Stimulated activated CD4-positive, alpha-beta T cell treated with anti-CD3 and anti-CD28 coated beads, Interleukin-1b, Interleukin-23, amount 100 ng/mL, for 4 hours (primary cell): ENCODE results near the gene HERC2.
"Not testable (repeated sequence)": the region's sequence is repeated elsewhere in the genome, so short reads cannot be mapped to it uniquely, and the experiment has no call there.

Experiments used
- DNase-seq, 2 donors: peaks; one replicate each; pipeline ENCODE4 v3.0.0-alpha.2; 2020; ENCODE audit warnings: low read depth in 2 of 2

HERC2 gene

DNA sequence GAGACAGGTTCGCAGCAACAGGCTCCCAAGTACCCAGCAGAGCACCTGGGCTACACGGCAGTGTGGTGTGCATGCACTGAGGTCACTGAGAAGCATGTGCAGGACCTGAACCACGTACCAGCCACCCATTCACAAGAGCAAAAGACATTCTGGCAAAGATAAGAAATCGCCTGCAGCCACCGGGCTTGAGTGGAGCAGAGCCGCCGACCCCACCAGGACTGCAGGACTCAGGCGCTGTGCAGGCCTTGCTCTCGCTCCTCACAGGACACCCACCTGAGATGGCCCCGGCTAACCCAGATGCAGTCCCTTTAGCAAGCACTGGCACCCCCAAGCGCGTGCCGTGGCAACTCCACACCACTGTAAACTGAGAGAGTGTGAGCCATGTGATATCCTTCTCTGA lies 190.6 kb downstream of the HERC2 start:
- DNase-seq: no peak

DNA sequence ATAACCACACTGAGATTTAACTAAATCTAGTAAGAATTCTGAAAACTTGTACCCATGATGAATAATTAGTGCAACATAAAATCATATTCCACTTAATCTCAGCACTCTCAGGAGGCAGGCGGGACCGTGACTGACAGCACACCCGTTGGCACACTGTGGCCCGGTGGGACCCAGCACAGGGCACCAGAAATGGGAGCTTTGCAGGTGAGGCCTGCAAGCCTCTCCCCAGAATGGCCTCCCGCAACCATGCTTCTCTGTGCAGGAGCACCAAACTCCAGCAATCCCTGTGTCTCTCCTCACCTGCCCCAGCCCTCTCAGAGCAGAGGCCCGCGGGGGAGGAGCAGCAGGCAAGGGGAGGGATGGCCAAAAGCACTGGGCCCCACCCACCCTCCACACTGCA lies 191.3 kb downstream of the HERC2 start:
- no peak for DNase-seq

DNA sequence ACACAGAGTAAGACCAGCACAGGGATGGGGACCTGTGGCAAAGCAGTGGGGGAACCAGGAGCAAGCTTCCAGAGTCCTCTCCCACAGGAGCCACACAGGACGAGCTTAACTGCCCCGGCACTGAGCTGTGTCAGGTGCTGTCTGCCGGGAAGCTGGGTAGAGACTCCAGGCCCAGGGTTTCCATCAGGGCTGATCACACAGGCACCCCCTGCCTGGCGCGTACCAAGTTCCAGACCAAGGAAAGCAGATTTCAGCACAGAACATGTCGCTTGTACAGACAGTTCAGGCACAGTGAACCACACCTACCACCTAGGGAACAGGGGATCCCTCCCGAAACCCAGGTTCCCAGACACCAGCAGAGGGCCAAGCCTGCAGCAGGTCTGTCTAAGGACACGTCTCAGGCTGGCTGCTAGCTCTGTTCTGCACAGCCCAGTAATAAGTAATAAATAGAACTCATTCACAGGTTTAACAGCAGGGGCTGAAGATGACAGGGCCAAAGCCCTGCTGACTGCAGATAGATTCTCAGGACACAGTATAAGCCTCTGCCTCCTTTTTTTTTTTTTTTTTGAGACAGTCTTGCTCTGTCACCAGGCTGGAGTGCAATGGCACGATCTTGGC lies 192.6 kb downstream of the HERC2 start:
- no peak for DNase-seq

DNA sequence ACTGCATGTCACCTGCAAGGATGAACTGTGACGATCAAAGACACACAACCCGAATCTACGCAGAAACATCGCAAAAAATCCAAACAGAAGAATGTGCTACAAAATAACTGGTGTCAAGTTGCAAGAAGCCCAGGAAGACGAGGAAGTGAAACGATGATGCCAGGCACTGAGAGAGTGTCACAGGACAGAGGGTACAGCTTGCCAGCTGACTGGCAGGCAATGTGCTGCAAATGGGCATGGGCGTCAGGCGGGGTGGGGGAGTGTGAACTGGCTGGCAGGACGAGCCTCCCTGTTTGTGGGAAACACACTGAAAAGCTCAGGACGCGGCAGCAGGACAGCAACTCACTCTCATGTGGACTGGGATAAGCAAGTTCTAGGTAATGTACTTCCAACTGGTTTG lies 193.9 kb downstream of the HERC2 start:
- no peak for DNase-seq

DNA sequence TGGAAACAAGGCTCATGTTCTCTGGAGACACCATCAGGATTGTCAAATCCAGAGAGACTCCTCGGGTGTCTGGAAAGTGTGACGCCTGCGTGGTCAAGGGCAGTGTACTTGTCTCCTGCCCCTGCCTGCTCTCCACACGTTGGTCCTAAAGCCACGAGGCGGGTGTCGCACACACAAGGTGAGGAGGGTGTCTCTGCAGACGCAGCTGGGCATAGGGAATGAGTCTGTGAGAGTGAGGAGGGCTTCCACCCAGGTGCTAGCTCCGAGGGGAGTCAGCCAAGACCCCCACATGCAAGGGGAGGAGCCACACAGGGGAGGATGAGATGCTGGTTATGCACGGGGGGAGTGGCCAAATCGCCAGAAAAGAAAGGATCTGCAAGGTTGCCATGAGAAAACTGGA lies 194.9 kb downstream of the HERC2 start:
- no peak for DNase-seq

DNA sequence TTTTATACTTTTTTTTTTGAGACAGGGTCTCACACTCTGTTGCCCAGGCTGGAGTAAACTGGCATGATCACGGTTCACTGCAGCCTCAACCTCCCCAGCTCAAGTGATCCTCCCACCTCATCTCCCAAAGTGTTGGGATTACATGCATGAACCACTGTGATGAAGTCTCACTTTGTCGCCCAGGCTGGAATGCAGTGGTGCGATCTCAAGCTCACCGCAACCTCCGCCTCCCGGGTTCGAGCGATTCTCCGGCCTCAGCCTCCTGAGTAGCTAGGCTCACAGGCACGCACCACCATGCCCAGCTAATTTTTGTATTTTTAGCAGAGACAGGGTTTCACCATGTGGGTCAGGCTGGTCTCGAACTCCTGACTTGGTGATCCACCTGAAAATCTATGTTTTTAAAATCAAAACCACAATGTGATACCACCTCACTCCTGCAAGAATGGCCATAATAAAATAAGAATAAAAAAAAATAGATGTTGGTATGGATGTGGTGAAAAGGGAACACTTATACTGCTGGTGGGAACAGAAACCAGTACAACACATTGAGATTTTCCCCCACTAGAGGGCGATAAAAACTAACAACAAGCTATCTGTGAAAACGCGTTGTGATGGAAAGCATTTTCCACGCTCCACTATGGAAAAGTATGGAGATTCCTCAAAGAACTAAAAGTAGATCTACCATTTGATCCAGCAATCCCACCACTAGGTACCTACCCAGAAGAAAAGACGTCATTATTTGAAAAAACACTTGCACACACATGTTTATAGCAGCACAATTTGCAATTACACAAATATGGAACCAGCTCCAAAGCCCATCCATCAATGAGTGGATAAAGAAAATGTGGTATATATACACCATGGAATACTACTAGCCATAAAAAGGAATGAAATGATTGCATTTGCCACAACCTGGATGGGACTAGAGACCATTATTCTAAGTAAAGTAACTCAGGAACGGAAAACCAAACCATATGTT lies 196.0 kb downstream of the HERC2 start:
- no peak for DNase-seq

DNA sequence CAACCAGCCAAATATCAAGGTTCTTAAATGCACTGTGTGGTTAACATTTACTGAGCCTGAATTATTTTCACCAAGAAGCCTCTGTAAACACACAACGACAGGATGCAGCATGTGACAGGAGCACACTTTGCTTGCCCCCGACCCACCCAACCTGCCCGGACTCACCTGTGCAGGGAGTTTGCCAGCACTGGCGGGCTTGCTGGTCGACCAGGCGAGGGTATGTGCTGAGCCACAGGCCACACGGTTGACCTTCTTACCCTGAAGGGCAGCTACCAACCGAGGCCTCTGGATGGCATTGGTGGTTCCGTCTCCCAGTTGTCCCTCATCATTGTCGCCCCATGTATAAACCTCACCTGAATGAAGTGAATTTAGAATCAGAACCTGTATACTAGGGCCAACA lies 197.1 kb downstream of the HERC2 start:
- DNase-seq: no peak

DNA sequence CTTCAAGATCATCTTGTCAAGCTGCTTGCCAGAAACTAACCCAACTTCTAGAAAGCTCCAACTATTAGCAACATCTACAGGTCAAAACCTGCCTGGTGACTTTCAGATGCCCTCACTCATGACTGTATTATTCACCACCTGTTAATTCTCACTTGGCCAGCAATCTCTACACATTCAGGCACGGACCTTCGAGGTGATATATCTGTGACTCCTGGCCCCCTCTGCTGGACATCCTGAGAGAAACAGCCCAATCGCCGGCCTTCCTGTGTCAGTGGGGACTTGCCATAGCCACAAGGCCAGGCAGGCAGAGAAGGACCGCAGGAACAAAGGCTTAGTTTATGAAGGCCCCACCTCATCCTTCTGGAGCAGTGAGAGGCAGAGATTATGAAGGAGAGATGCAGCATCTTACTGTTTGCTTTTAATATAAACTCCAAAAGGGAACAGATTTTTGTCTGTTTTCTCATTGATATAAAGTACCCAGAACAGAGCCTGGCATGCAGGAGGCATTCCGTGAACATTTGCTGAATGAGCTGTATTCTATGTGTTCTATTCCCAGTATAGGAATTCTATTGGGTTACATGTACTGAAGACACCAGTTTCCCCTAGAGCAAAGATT lies 198.5 kb downstream of the HERC2 start:
- DNase-seq: peak in 1 of 2 donors; percentile 16

DNA sequence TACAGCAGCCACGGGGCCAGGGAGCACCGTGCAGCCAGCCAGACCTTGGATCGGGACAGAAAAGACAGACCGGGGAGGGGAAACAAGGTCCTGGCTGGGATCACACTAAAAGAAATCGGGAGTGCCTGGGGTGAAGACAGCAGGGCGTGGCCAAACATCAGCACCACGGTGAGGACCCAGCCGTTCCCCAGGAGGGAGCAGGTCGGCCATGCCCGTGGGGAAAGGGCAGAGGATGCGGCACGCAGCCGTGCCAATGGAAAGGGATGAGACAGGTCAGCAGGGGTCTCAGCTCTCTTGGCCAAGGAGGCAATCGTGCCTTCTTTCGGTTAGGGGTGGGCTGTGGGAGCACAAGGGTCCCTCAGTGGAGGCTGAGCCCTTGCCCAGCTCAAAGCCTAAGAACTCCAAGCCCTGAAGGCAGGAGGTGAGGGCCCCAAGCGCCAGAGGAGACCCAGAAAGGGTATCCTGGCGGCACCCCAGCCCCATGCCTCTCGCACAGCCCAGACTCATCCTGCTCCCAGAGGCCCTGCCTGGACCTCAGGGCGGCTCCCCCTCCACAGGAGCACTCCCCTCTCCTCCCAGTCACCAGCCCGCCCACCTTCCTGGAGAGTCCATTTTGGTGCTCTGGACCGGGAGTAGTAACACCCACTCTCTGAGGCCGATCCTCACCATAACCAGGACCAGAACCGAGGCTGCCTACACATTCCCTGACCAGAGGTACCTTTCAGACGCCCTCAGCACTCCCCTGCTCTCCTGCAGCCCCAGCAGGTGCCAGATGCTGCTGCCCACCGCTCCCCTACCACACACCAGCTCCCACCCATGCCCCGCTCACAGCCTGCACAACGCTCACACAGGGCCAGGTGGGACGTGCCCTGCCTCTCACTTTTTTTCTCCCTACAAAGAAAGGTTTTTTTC lies 199.7 kb downstream of the HERC2 start:
- DNase-seq: no peak

DNA sequence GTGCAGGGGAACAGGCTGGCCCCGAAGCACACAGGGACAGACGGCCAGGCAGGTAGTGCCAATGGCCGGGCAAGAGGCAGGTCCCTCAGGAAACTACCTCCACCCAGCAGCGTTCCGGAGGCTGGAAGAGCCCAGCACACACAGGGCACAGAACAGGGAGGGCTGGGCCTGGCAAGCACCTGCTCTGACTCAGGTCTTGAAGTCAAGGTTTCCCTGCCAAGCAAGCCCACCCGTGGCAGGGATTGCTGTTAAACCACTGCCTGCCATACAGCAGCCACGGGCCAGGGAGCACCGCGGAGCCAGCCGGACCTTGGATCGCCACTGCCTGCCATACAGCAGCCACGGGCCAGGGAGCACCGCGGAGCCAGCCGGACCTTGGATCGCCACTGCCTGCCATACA lies 200.4 kb downstream of the HERC2 start:
- not testable (repeated sequence) for DNase-seq

DNA sequence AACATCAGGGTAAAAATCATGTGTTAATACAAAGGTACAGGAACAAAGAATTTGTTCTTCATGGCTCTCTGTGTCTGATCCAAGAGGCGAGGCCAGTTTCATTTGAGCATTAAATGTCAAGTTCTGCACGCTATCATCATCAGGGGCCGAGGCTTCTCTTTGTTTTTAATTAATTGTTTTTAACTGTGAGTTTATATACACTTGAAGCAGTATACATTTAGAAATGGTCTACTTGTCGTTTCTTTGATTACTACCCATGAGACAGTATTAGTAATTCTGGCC lies 201.7 kb downstream of the HERC2 start:
- no peak for DNase-seq

DNA sequence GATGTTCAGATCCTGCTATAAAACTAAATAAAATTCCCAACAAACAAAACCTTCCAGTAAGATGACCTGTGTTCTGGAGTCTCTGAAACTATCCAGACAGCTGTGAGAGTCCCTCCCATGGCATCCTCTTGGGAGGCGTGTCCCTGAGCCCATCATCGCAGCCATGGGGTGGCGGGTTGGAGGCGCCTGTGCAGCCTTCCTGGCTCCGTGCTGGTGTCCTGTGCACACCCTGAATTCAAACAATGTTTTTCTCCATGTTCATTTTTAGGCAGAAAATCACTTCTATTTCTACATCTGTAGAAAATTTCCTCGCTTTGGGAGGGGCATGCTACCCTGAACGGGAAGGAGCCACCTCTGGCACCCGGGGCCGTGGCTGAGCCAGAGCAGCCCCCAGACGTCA lies 203.4 kb downstream of the HERC2 start:
- no peak for DNase-seq

DNA sequence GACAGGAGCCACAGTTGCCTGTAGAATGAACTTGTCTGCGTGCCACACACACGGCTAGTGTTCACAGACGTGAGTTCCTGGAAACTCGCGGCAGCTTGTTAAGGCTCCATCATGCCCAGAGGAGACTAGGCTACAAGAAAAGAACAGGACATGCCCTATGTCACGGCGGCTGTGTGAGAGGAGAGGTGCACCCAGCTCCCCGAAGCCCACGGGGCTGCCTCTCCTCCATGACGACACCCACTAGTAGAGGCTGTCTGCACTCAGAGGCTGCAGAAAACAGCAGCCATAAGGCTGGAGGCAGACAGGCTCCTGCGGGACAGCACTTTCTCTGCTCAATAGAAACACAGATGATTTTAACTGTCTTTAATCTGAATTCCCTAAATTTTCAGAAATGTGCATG lies 203.9 kb downstream of the HERC2 start:
- DNase-seq: no peak

DNA sequence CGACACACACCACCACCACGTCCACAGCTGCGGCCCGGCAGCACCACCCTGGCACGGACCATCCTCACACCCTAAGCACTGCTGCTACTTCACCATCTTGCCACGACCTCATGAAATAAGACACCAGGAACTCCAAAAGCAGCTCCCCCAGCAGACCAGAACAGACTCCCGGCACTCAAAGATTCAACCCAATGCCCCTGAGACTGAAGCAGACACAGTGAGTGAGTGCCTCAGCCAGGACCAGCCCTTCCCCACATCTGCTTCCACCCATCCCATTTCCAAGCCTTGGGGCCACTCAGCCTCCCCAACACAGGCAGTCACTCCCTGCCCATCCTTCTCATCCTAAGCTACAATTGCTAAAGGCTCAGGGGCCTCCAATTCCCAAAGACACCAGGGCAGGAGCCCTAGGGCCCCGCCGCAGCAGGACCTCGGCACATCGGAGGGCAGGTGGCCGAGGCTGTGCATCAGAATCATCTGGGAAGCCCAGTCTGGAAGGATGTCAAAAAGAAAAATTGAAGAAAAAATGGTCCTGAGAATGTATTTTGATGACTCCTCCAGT lies 204.5 kb downstream of the HERC2 start:
- DNase-seq: no peak

DNA sequence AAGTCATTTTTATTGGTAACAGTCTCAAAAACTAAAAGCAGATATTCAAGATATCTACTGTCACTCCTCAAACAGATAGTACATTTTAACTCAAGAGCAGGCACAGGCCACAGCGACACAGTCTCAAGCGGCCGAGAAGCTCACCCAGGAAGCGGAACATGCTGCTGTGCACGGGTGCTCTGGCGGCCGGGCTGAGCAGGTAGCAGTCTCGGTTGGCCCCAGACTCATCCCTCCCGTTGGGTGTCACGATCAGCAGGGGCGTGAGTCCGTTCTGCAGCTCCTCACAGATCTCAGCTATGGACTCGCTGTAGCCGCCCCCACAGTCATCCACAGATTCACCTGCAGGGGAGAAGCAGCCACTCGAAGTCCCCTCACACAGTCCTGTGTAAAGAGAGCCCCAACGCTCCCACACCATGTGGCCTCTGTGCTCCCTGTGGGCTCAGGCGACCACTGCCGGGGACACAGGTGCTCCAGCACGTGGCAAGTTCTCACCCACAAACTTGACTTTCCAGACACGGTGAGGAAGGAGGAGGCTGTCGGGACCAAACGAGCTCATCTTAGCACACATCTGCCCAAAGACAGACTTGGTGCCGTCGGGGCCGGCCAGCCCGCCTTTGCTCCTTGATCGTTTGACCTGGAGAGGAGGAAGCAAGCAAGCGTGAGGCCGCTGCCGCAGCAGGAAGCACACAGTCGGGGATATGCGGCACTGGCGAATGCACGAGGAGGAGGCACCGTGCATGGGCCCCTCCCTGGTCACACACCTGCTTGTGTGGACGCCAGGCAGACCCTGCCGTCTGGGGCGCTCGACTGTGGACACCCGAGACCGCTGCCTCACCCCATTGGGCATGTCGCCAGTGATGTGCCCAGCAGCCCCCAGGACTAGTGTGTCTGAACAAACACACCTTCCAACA lies 205.2 kb downstream of the HERC2 start:
- DNase-seq: no peak

DNA sequence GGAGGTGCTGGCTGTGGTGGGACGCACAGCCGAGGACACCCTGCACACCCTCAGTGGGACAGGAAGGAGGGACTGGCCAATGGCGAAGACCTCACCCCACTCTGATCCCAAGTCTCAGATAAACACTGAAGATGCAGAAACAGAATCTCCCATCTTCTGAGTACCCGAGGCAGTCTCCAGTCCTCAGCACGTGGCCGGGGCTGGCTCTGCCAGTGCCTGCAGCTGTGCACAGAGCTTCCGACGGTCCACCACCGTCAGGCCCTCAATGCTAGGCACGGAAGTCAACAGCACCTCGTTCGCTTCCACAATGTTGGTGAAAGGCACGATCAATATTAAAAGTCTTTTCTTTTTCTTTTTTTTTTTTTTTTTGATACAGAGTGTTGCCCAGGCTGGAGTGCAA lies 206.1 kb downstream of the HERC2 start:
- no peak for DNase-seq

DNA sequence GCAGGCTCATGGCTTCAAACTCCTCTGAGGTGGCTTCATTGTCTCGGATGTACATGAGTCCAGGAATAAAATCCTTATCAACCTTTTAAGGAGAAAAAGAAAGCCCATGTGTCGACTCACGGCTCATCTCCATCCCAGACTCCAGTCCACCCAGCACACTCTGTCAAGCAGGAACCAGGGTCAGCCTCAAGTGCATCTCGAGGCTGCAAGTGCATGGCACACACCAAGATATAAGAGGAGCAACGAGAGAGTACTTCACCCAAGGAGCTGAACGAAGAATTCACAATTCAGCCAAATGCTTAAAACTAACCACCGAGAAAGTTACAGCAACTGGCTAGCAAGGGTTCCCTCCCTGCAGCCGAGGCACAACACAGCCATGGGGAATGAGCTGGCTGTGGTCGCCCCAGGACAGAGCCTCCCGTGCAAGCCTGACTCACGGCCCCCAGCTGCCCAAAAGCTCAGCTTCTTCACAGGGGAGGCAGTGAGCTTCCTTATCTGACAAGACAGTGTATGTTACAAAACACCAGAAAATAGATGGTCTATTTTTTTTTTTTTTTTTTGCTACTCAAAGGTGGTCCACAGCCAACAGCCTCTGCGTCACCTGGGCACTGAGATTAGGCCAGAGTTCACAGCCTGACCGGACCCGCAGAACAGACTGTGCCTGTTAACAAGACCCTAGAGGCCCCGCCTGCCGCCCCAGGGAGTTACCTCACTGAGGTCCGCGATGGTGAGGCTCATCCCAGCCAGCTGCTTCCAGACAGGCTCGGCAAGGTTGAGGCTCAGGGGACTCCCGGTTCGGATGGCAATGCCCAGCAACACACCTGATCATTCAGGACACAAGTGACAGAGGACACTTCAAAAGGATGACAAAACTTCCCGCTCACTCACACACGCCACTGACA lies 207.0 kb downstream of the HERC2 start:
- no peak for DNase-seq

DNA sequence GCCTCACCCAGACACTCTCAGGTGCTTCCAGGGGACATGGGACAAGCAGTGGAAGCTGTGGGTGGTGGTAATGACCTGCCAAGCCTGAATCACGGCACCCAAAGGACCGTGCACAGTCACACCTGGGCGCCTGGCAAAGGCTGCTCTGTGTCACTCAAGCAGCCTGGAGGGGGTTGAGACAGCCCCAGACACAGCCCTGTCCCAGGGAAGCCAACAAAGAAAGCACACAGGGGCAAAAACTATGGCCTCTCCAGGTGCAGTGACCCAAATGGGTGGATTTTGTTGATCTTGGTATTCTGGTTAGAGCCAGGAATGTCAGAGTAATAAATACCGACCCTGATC lies 207.9 kb downstream of the HERC2 start:
- no peak for DNase-seq

DNA sequence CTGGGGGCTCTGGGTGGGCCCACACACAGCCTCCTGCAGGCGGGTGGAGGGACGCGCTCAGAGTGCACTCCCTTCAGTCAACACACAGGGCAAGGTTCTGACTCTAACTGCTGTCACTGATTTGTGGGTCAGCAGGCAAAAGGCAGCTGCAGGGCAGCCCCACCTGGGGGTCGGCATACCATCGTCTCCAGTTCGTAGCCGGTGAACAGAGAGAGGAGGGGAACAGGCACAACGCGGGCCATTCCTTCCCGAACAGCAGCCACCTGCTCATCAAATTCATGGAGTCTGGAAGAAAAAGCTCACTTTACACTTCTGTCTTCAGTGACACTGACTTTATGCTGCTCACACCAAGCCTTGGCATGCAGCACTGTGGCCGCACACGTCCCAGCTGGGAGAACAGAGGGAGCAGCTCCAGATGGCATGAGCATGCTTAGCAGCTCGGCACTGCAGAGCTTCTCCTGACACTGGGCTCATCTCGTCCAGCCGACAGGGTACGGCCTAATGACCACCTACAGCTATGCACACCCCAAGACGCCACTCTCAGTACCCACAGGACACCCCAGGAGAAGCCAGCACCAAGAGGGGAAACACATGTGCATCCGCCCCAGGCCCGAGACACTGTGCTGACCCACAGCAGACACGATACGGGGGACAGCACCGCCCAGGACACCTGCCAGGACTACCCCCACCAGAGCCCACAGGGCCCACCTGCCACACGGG lies 208.4 kb downstream of the HERC2 start:
- DNase-seq: no peak
